Lower leg skin (tissue), 4 donors: ENCODE measurements around the gene ZNF440. TPM values are rescaled to one million over a fixed set of nuclear protein-coding genes. Genes with fewer than 3 reads are reported as not detected.
A peak's percentile ranks its signal among the peaks of the same experiment; 100 is the strongest.
"Not testable (repeated sequence)": the region's sequence is repeated elsewhere in the genome, so short reads cannot be mapped to it uniquely, and the experiment has no call there.

Experiments
- DNase-seq, 2 donors: peaks; one replicate each; pipeline ENCODE4 v3.0.0-alpha.2; 2019; ENCODE audit warnings: low spot score in 2 of 2
- H3K4me3 ChIP-seq: fragments of 200-600 bp; sonication (generic); 2 replicates; pipeline ENCODE4 v1.5.1; 2017; ENCODE audit warnings: mild to moderate bottlenecking, low read depth; ENCODE audit not compliant: poor library complexity, severe bottlenecking
- CTCF ChIP-seq, 3 donors: fragments of 450-650 bp; IDR thresholded peaks; one replicate each; pipeline ENCODE4 v1.5.1; 2016; ENCODE audit warnings: antibody characterized with exemption in 3 of 3, mild to moderate bottlenecking in 3 of 3, moderate library complexity in 2 of 3
- POLR2A ChIP-seq, 2 donors: fragments of 450-650 bp; IDR thresholded peaks; one replicate each; pipeline ENCODE4 v1.6.1; 2016 to 2017; ENCODE audit warnings: antibody characterized with exemption in 2 of 2, mild to moderate bottlenecking in 1 of 2, moderate library complexity in 1 of 2
- WGBS, 2 donors: methylation state at CpG; one replicate each; pipeline ENCODE4 v1.1.5; 2018; 5-methylcytosine and 5-hydroxymethylcytosine counted together
- intact Hi-C: fragments of 100-400 bp; cut with DNase I; formaldehyde crosslinking; loops from one replicate; pipeline ENCODE4 v1.15.0; 2023; ENCODE audit warnings: low total_unique reads
- total RNA-seq, 4 donors: library from RNA; depleted of rRNA; stranded (reverse); fragments of >200 nt; gene quantifications; one replicate each; pipeline ENCODE4 v1.1.0, GENCODE V29; 2016

The ZNF440 gene
- total RNA-seq, 4 donors from 2014 or later, result 18.1 to 37.1 (median 29.0) TPM

- H3K4me3 ChIP-seq, result no peak overlapping the region
- DNase-seq, result no peak
- 26% methylated on average over 2 of the region's 2 CpGs for WGBS, 2 donors
- TF ChIP-seq POLR2A (IDR thresholded peaks at IDR 0.05), result no peak
- TF ChIP-seq CTCF (IDR thresholded peaks at IDR 0.05), result no peak
- intact Hi-C loops, result no loop called here
Measured at GRCh38 chr19:11843722-11844121, 29.6 kb downstream of the ZNF440 start.

- intact Hi-C loops, DNase-seq, H3K4me3 ChIP-seq: not testable (repeated sequence)
- 56 to 65% methylated on average over 6 of the region's 6 CpGs for WGBS, 2 donors
Measured at GRCh38 chr19:11847615-11848014, 33.5 kb downstream of the ZNF440 start.

- peak overlapping the region; percentile 51 for H3K4me3 ChIP-seq
- 30 to 31% methylated on average over 11 of the region's 11 CpGs for WGBS, 2 donors
- intact Hi-C loops, result no loop called here
- DNase-seq, result no peak
- TF ChIP-seq CTCF (IDR thresholded peaks at IDR 0.05), result no peak
- no peak for TF ChIP-seq POLR2A (IDR thresholded peaks at IDR 0.05)
Measured at GRCh38 chr19:11848200-11848593, 34.1 kb downstream of the ZNF440 start.

GRCh38 chr19:11848594-11849469 is 34.8 kb downstream of the ZNF440 start, which contains the start of gene ZNF439:
Gene ZNF439 (plus strand): TSS chr19:11848726. CDS start chr19:11848868, 142 bp downstream.
- H3K4me3 ChIP-seq, result peak within 1 kb of the TSS; percentile 51
- peak; percentile 89 to 97 for DNase-seq
- TF ChIP-seq POLR2A (IDR thresholded peaks at IDR 0.05) (no peak), CTCF (IDR thresholded peaks at IDR 0.05) (no peak)
- WGBS, 2 donors, result 1 to 4% methylated on average over 42 to 52 of the region's 59 CpGs
- intact Hi-C loops, result no loop called here

GRCh38 chr19:11850289-11850688 is 36.2 kb downstream of the ZNF440 start:
- DNase-seq, intact Hi-C loops, H3K4me3 ChIP-seq: not testable (repeated sequence)
- 93 to 98% methylated on average over 4 of the region's 4 CpGs for WGBS, 2 donors

GRCh38 chr19:11853358-11853757 is 39.3 kb downstream of the ZNF440 start:
- 80 to 86% methylated on average over 3 of the region's 3 CpGs for WGBS, 2 donors

More at GRCh38 chr19:11853358-11853757, 39.3 kb downstream of the ZNF440 start:
- TF ChIP-seq CTCF (IDR thresholded peaks at IDR 0.05) (no peak), POLR2A (IDR thresholded peaks at IDR 0.05) (no peak)
- intact Hi-C loops, result no loop called here
- no peak overlapping the region for H3K4me3 ChIP-seq
- DNase-seq, result no peak
